SHP77 treated with DMSO at 0.1 percent for 48 hours (cell line): ENCODE data around the gene HAPLN3.

Experiments used
- DNase-seq: peaks from one replicate; lab custom pipeline; 2025; lab: John Stamatoyannopoulos, UW

The HAPLN3 gene

GRCh38 chr15:88860212-88860611 is 35.1 kb downstream of the HAPLN3 start:
- no peak for DNase-seq

DNA sequence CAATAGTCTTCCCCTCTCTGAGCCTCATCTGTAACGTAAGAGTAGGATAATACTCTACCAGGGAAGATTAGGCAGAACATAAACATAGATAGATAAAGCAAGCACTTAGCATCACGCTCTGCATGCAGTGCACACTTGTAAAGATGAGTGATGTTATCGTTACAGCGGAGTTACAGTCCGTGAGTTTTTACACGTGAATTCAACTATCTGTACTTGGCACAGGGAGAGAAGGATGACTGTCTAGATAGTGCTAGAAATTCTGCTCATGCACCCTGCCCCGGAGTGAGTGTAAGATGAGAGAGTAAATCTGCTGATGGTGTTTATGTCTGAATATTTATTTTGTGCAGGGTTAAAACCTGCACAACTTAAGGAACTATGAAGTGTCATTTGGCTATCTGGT is 35.8 kb downstream of the HAPLN3 start:
- no peak for DNase-seq

GRCh38 chr15:88858934-88859333 is 36.4 kb downstream of the HAPLN3 start:
- no peak for DNase-seq

GRCh38 chr15:88852476-88852875 is 42.9 kb downstream of the HAPLN3 start:
- DNase-seq, result no peak

- DNase-seq, result no peak
Observed at GRCh38 chr15:88849376-88850072, 45.8 kb downstream of the HAPLN3 start.

- DNase-seq, result no peak
Observed at GRCh38 chr15:88848203-88848602, 47.1 kb downstream of the HAPLN3 start.

DNA sequence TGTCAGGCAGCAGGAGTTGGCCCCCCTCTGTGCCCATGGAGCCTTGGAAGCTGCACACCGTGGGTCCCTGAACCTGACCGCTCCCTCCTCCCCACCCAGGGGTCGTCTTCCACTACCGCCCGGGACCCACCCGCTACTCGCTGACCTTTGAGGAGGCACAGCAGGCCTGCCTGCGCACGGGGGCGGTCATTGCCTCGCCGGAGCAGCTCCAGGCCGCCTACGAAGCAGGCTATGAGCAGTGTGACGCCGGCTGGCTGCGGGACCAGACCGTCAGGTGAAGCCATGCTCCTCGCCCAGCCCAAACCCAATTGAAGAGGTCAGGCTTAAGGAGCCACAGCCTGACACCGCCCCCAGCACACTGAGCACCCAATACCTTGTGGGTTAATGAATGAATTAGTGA is 48.2 kb downstream of the HAPLN3 start:
- no peak for DNase-seq

GRCh38 chr15:88845616-88846015 is 49.7 kb downstream of the HAPLN3 start:
- DNase-seq, result no peak

- no peak for DNase-seq
Observed at GRCh38 chr15:88844749-88845386, 50.5 kb downstream of the HAPLN3 start.

- no peak for DNase-seq
Observed at GRCh38 chr15:88843334-88843733, 52.0 kb downstream of the HAPLN3 start.

- DNase-seq, result no peak
Observed at GRCh38 chr15:88842156-88842555, 53.2 kb downstream of the HAPLN3 start.

GRCh38 chr15:88841236-88841635 is 54.1 kb downstream of the HAPLN3 start:
- no peak for DNase-seq

GRCh38 chr15:88839961-88840360 is 55.4 kb downstream of the HAPLN3 start:
- no peak for DNase-seq

DNA sequence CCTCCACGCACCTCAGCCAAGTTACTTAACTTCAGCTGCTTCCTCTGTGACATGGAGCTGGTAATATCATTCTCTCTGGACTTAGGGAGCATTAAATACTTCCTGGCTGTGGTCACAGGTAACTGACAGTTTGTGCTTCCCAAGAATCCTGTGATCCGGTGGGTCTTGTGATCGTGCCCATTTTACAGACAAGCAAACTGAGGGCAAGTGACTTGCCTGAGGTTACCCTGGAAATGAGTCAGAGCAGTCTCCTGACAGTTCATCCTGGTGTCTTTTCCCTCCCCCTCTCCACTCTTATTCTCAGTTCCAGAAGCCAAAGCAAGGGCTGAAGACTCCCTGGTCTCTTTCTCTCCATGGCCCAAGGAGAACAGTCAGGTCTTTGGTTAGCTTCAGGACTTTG is 56.2 kb downstream of the HAPLN3 start:
- DNase-seq, result no peak

DNA sequence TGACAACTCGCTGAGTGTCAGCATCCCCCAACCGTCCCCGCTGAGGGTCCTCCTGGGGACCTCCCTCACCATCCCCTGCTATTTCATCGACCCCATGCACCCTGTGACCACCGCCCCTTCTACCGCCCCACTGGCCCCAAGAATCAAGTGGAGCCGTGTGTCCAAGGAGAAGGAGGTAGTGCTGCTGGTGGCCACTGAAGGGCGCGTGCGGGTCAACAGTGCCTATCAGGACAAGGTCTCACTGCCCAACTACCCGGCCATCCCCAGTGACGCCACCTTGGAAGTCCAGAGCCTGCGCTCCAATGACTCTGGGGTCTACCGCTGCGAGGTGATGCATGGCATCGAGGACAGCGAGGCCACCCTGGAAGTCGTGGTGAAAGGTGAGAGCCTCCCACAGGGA is 56.7 kb downstream of the HAPLN3 start:
- no peak for DNase-seq

- DNase-seq, result no peak
Observed at GRCh38 chr15:88835646-88836045, 59.7 kb downstream of the HAPLN3 start.

DNA sequence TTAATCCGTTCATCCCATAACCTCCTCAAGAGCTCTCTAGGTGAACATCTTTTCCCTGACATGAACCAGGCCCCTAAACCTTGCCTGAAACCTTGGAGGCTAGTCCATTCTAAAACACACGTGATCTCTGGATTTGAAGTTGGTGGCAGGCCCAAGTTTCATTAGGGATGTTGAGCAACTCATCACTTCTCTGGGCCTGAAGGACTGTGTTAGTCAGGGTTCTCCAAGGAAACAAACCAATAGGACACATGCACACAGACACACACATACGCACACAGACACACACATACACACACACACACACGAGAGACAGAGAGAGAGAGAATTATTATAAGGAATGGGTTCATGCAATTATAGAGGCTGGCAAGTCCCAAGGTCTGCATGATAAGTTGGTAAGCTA is 60.2 kb downstream of the HAPLN3 start:
- DNase-seq, result no peak

DNA sequence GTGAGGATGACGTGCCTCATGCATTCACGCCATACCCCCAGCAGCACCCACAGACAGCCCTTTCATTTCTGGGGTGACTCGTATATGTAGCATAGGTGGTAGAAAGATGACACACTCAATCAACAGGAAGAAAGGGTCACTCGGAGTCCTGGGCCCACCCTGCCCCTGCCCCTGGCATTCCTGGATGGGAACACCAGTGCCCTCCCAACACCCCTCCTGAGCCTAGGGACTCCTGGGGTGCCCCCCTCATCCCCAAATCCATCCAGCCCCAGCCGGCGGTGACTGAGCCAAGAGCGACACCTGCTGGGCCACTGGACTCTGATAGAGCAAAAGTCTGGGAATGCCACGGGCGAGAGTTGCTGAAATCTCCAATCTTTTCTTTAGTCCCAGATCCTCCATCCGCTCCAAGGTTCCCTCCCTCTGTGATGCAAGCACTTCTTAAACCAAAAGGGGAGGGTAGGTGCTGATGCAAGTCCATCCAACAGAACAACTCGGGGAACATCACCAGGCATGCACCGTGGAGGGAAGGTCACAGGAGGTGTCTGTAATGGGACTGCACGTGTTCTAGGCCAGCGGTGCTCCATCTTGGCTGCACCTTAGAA is 61.0 kb downstream of the HAPLN3 start:
- DNase-seq, result no peak

GRCh38 chr15:88833731-88834100 is 61.6 kb downstream of the HAPLN3 start:
- DNase-seq, result no peak

DNA sequence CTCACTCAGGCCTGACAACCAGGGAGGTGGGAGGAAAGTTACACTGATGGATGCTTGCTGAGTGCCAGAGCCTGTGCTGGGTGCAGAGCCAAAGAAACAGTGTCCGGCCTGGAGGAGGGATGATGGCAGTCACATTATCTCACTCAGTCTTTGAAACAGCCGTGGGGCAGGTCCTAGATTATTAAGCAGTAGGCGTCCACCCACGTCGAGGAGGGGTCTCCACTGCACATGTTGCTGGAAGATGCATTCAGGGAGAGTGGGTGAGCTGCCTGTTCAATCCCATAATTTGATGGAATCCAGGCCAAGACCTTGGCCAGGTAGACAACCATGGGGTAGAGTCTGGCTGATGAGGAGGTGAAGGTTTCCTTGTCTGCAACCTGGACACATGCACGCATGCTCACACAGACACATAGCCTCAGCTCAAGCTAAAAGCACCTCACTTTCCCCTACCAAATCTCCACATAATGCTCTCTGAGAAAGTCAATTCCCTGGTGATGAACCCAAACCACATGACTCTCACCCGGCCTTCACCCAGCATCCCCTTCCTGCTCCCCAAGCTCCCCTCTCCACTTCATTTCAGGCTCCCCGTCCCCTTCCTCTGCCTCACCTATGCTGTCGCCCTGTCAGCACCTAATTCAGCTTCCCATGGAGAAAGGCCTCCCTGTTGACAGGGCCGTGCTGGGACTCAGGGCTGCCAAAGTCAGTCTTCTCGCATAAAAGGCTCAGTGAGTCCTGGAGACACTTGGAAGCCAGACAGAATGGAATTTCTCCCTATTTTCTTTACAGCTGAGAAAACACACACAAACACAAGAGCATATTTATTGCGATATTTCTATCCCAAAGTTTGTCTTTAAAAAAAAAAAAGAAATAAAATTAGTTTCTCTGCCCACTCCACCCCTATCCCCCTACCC is 62.3 kb downstream of the HAPLN3 start:
- no peak for DNase-seq

DNA sequence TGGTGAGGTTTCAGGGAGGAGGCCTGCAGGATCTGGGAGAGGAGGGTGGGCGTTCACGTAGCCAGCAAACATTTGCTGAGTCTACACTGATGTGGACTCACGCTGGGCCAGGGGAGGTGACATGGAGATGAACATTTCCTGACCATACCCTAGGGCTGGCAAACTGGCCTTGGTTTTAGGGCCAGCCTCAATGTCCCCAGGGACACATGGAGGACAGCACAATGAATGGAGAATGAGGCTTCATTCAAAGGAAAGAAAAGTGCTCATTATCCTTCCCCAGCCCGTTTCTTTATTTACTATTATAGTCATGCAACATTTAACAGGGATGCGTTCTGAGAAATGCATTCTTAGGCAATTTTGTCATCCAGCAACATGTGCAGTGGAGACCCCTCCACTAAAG is 65.3 kb downstream of the HAPLN3 start:
- no peak for DNase-seq

DNA sequence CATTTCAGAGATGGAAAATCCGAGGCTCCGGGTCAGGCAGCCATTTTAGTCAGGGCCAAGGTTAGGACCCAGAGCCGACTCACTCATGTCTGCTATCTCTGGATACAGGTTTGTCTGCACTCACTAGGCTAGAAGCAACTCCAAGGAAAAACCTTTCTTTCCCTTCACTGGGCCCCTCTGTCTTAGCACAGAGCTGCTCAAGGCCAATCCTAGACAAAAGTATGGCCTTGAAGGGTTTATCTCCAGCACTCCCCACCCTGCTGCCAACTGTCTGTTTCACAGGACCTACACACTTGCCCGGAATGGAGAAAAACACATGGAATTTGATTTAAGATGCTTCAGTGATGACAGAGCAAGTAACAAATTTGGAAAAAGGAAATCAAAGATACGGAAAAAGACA is 66.6 kb downstream of the HAPLN3 start:
- no peak for DNase-seq
